Type B pancreatic cell (in vitro differentiated cells): ENCODE measurements around the gene FAM110D. TPM values are rescaled to one million over a fixed set of nuclear protein-coding genes. Genes with fewer than 3 reads are reported as not detected.

Experiments
- DNase-seq: peaks from one replicate; pipeline ENCODE4 v3.0.0; 2021; ENCODE audit warnings: mixed read lengths; ENCODE audit not compliant: unreplicated experiment; ENCODE audit errors: extremely low spot score
- H3K27ac Mint-ChIP-seq: 2 replicates; pipeline ENCODE4 v1.8.0; 2021; ENCODE audit warnings: mild to moderate bottlenecking, mixed read lengths
- H3K27me3 Mint-ChIP-seq: 2 replicates; pipeline ENCODE4 v1.8.0; 2021; ENCODE audit warnings: mixed read lengths
- H3K36me3 Mint-ChIP-seq: 2 replicates; pipeline ENCODE4 v1.8.0; 2021; ENCODE audit warnings: mixed read lengths
- H3K4me1 Mint-ChIP-seq: one replicate; pipeline ENCODE4 v1.8.0; 2021; ENCODE audit warnings: mixed read lengths; ENCODE audit not compliant: unreplicated experiment
- H3K4me3 Mint-ChIP-seq: 2 replicates; pipeline ENCODE4 v1.8.0; 2021; ENCODE audit warnings: mild to moderate bottlenecking, mixed read lengths
- H3K9me3 Mint-ChIP-seq: 2 replicates; pipeline ENCODE4 v1.8.0; 2021; ENCODE audit warnings: mixed read lengths
- total RNA-seq: library from RNA; stranded (reverse); gene quantifications from 2 replicates; pipeline ENCODE4 v1.2.1, GENCODE V29; 2021; ENCODE audit warnings: low replicate concordance
- TF ChIP-seq, protein P1 (sequence below): fragments of 200-600 bp; sonication (generic); conservative IDR thresholded peaks from 2 replicates; pipeline ENCODE4 v1.5.0; 2021; ENCODE audit warnings: antibody characterized with exemption, mild to moderate bottlenecking

The FAM110D gene
- total RNA-seq, 1 donor from 2014 or later: 1.4 TPM

DNA sequence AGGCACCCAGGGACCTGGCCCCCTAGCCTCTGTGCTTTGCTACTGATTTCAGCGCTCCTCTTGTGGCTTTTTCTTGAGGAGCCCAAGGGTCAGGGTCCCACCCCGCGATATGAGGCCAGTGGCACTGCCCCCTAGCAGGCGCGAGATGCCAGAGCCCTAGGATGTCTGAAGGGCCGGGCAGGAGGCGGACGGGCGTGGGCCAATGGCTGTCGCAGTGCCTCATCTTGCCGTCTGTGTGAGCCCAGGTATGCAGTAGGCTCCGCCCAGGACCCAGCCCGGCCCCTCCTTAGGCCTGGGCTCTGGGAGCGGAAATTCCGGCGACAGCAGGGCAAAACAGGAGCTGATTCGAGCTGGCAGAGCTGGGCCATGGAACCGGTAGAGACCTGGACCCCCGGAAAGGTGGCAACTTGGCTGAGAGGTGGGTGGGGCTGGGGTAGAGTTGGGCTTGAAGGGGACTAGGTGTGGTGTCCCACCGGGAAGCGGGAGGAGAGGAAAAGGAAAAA is 18.4 kb downstream of the FAM110D start, which contains the start of gene CNKSR1:
TSS of gene CNKSR1 (plus strand) at position 310 of the 503 bp plus-strand sequence. CDS start at position 367, 57 bp downstream.
- Mint-ChIP-seq H3K4me3 (peak within 1 kb of the TSS; percentile 93), H3K4me1 (peaks cover 6% of the 10 kb centered on the region)

DNA sequence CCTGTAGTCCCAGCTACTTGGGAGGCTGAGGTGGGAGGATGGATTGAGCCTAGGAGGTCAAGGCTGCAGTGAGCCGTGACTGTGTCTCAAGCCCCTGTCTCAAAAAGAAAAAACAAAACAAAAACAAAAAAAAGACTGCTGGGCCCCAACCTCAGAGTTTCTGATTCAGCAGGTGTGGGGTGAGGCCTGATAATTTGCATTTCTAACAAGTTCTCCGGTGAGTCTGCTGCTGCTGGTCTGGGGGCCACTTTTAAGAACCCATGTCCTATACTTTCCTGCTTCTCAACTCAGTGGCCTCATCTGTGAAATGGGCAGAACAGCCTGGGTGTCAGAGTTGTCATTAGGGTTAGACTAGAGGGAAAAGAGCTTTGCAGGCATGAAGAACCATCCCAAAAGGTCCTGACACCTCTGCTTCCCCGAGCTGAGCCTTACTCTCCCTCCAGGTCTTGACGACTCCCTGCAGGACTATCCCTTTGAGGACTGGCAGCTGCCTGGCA is 21.2 kb downstream of the FAM110D start:
- TF ChIP-seq, protein P1, sequence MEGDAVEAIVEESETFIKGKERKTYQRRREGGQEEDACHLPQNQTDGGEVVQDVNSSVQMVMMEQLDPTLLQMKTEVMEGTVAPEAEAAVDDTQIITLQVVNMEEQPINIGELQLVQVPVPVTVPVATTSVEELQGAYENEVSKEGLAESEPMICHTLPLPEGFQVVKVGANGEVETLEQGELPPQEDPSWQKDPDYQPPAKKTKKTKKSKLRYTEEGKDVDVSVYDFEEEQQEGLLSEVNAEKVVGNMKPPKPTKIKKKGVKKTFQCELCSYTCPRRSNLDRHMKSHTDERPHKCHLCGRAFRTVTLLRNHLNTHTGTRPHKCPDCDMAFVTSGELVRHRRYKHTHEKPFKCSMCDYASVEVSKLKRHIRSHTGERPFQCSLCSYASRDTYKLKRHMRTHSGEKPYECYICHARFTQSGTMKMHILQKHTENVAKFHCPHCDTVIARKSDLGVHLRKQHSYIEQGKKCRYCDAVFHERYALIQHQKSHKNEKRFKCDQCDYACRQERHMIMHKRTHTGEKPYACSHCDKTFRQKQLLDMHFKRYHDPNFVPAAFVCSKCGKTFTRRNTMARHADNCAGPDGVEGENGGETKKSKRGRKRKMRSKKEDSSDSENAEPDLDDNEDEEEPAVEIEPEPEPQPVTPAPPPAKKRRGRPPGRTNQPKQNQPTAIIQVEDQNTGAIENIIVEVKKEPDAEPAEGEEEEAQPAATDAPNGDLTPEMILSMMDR: no peak
- Mint-ChIP-seq H3K9me3 (no peaks in the 10 kb centered on the region), H3K27me3 (no peaks in the 10 kb centered on the region), H3K36me3 (peaks cover 5% of the 10 kb centered on the region), H3K27ac (no peak overlapping the region), H3K4me1 (peaks cover 6% of the 10 kb centered on the region), H3K4me3 (no peak overlapping the region)
- no peak for DNase-seq

More for the DNA sequence above, 18.4 kb downstream of the FAM110D start, which contains the start of gene CNKSR1:
- TF ChIP-seq, protein P1: no peak
- peaks cover 5% of the 10 kb centered on the region for H3K36me3 Mint-ChIP-seq
- no peaks in the 10 kb centered on the region for H3K9me3 Mint-ChIP-seq
- H3K27ac Mint-ChIP-seq: peak within 1 kb of the TSS; percentile 100
- H3K27me3 Mint-ChIP-seq: no peaks in the 10 kb centered on the region
- no peak for DNase-seq

DNA sequence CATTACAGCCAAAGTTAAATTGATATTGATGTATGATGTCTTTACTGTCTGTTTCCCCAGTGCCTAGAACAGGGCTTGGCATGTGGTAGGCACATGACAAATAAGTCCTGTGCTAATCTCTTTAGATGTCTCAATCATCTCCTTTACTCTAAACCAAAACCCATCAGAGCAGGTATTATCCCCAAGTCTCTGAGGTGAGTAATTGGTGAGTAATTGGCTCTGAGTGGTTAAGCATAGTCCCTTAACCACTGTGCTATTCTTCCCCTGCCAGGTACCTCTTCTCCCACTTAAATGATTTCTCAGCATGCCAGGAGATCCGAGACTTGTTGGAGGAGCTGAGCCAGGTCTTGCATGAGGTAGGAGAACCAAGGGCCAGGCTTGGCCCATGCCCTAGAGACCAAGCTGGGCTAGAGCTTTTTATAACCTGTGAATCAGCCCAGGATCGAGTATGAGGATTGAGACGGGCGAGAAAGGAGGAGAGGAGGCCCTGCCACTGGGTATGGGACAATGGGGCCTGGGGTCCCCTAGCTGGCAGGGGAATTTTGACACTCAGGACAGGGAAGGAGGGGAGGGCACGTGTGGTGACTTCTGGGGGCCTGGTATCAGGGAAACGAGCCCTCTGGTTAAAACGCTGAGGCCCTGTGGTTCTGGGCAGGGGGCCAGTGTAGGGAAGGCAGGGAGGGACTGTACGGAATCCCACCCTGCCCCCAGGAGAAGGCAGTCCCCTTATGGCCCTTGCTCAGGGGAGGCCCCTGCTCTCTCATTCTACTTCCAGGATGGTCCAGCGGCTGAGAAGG is 22.9 kb downstream of the FAM110D start:
- DNase-seq: no peak
- no peaks in the 10 kb centered on the region for H3K9me3 Mint-ChIP-seq
- TF ChIP-seq, protein P1: no peak

DNA sequence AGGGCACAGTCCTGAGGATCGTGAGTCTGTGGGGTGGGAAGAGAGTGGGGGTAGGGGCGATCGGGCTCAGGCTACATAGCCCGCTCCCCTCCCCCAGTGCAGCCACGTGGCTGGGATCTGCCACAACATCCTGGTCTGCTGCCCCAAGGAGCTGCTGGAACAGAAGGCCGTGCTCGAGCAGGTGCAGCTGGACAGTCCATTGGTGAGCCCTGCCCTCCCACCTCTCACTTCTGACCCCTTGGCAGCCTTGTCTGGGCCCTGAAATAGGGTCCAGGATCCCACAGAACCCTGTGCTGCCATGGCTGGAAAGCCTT is 23.5 kb downstream of the FAM110D start:
- no peak overlapping the region for H3K27ac Mint-ChIP-seq
- peaks cover 6% of the 10 kb centered on the region for H3K4me1 Mint-ChIP-seq
- no peaks in the 10 kb centered on the region for H3K9me3 Mint-ChIP-seq
- TF ChIP-seq, protein P1: no peak
- no peak overlapping the region for H3K4me3 Mint-ChIP-seq
- H3K27me3 Mint-ChIP-seq: no peaks in the 10 kb centered on the region
- DNase-seq: no peak
- peaks cover 8% of the 10 kb centered on the region for H3K36me3 Mint-ChIP-seq

More for the DNA sequence above, 22.9 kb downstream of the FAM110D start:
- Mint-ChIP-seq H3K36me3 (peaks cover 8% of the 10 kb centered on the region), H3K4me1 (peaks cover 6% of the 10 kb centered on the region), H3K27ac (no peak overlapping the region), H3K27me3 (no peaks in the 10 kb centered on the region), H3K4me3 (no peak overlapping the region)

DNA sequence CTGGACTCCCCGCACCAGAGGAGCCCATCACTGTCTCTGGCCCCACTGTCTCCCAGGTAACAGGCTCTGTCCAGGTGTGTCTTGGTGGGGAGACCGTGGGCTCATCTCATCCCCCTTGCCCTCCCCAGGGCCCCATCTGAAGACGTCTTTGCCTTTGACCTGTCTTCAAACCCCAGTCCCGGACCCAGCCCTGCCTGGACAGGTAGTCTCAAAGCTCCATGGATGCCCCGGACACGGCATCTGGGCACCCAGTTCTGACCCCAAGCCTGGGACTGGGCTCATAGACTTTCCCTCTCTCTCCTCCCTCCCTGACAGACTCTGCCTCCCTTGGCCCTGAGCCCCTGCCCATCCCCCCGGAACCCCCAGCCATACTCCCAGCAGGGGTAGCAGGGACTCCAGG is 25.2 kb downstream of the FAM110D start:
- no peaks in the 10 kb centered on the region for H3K9me3 Mint-ChIP-seq
- TF ChIP-seq, protein P1: no peak
- DNase-seq: no peak
- H3K36me3 Mint-ChIP-seq: peaks cover 8% of the 10 kb centered on the region
- no peak overlapping the region for H3K4me3 Mint-ChIP-seq
- no peaks in the 10 kb centered on the region for H3K4me1 Mint-ChIP-seq
- no peak overlapping the region for H3K27ac Mint-ChIP-seq
- no peaks in the 10 kb centered on the region for H3K27me3 Mint-ChIP-seq
